ENCODE results near the gene FLNB.

FLNB gene

GRCh38 chr3:58077596-58078285, 69.5 kb downstream of the FLNB start:
- no peak for DNase-seq

- DNase-seq = no peak
Observed at GRCh38 chr3:58078610-58079009, 70.4 kb downstream of the FLNB start.

- DNase-seq = no peak
Observed at GRCh38 chr3:58079773-58080172, 71.6 kb downstream of the FLNB start.

GRCh38 chr3:58082047-58082446, 73.8 kb downstream of the FLNB start:
- DNase-seq = no peak

DNA sequence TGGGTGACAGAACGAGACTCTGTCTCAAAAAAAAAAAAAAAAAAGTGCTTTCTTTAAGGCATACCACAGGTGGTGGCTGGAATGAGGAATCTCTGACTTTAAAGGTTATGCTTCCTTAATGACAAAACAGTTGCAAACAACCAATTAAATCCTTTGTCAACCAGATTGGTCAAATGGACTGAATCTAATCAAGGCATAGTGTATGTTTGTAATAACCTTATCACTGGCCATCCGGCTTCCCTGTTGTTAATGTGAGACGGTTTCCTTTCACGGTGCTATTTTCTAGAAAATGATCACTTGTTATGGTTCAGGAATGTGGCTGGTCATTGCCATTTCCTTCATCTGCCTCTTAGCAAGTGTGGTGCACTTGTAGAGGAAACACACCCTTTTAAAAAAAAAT, 75.9 kb downstream of the FLNB start:
- no peak for DNase-seq

DNA sequence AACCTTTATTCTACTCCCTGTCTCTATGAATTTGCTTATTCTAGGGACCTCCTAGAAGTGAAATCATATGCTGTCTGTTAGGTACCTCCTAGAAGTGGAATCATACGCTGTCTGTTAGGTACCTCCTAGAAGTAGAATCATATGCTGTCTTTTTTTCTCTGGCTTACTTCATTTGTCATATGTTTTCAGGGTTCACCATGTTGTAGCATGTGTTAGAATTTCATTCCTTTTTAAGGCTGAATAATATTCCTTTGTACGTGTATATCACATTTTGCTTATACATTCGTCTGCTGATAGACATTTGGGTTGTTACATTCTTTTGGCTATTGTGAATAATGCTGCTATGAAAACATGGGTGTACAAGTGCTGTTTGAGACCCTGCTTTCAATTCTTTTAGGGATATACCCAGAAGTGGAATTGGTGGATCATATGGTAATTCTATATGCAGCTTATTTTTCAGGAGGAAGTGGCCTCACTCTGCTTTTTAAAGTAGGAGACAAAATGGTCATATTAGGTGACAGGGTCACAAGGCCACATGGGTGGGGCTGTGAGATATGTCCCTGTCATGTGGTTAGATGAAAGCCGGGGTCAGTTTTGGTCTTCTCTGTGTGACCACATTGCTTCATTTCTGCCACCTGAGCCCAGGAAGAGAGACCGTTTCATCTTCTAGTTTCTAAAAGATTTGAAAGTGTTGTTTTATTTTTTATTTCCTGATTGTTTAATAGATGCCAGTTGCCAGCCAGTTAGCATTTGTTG, 76.7 kb downstream of the FLNB start:
- DNase-seq = no peak

- no peak for DNase-seq
Observed at GRCh38 chr3:58085616-58086015, 77.4 kb downstream of the FLNB start.

DNA sequence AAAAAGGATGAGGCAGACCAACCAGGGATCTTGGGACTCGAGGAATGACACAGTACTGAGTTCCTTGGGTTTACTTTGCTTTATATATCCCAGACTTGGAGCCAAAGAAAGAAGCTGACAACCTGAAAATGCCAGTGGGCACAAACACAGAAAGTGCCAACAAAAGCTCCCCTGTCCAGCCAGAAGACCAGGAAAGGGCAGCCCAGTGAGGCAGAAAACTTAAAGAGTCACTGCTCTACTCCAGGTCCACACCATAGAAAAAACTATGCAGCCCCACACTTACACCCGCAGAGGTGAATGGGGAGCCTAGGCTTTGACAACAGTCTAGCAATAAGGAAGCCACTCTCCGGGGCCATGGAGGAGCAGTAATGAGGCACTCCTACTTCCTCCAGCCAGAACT, 80.3 kb downstream of the FLNB start:
- DNase-seq = no peak

DNA sequence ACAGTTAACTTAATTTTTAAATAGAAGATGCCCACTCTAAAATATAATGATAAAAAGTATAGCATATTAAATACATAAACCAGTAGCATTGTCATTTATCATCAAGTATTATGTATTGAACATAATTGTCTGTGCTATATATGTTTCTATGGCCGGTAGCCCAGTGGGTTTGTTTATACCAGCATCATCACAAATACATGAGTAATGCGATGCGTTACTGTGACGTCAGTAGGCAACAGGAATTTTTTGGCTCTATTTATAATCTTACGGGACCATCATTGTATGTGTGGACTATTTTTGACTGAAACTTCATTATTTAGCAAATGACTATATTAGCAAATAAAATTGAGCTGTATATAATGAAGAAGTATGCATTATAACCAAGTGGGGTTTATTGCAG, 82.1 kb downstream of the FLNB start:
- no peak for DNase-seq

GRCh38 chr3:58092521-58092920, 84.3 kb downstream of the FLNB start:
- DNase-seq = no peak

- DNase-seq = no peak
Observed at GRCh38 chr3:58093574-58094195, 85.5 kb downstream of the FLNB start.

DNA sequence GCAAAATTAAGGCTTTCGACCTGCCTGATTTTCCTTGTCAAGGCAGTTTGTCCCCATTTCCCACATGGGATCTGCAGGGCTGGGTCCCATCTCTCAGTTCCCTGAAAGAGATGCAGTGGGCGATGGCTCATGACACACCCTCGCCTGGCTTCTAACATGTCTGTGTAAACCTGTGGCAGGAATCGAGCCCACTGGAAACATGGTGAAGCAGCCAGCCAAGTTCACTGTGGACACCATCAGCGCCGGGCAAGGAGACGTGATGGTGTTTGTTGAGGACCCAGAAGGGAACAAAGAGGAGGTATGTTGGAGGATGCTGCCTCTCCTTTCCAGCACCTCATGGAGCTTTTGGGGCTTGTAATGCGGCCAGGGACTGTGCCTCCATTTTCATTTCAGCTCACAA, 86.4 kb downstream of the FLNB start:
- no peak for DNase-seq

- DNase-seq = no peak
Observed at GRCh38 chr3:58095603-58096138, 87.4 kb downstream of the FLNB start.

DNA sequence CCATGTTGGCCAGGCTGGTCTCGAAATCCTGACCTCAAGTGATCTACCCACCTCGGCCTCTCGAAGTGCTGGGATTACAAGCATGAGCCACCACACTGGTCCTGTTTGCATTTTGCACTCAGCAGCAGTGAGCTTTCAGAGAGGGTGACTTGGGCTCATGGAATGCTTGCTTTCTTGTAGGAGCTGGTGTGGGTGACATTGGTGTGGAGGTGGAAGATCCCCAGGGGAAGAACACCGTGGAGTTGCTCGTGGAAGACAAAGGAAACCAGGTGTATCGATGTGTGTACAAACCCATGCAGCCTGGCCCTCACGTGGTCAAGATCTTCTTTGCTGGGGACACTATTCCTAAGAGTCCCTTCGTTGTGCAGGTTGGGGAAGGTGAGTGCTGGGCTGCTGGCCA, 90.3 kb downstream of the FLNB start:
- no peak for DNase-seq

GRCh38 chr3:58099865-58100264, 91.6 kb downstream of the FLNB start:
- DNase-seq = no peak

DNA sequence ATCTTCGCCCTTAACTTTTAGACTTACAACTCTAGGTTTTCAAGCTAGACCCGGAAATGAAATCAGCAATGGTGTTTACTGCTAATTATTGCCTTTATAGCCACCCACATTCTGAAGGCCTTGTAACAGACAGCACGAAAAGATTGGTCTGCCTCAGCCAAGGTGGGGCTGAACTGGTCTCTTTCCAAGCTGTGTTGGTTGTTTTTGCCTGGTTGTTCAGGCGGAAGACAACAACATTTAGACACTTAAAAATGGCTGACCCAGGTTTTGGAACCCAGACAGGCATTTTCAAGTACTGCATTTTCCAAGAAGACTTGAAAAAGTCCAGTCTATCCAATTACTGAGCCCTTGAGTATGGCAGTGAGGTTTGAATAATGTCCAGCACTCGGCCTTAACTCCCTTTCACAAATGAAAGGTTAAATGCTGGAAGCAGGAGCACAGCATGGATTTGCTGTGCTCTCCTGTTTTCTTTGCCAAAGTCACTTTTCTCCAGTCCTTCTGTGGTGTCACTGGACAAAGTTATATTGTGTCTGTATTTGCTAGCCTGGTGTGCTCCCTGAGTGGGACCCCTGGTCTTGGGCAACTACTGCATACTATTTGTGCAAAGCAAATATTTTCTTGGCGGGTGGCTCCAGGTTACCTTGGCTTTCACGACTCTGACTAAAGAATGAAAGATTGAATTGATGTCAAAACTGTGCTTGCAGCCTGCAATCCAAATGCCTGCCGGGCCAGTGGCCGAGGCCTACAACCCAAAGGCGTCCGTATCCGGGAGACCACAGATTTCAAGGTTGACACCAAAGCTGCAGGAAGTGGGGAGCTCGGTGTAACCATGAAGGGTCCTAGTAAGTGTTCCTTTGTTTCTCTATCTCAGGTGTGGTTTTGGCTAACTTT, 93.5 kb downstream of the FLNB start:
- DNase-seq = no peak

- DNase-seq = no peak
Observed at GRCh38 chr3:58102390-58102750, 94.1 kb downstream of the FLNB start.

- no peak for DNase-seq
Observed at GRCh38 chr3:58102976-58103451, 94.8 kb downstream of the FLNB start.

- DNase-seq = no peak
Observed at GRCh38 chr3:58104151-58104550, 95.9 kb downstream of the FLNB start.

GRCh38 chr3:58104712-58105111, 96.5 kb downstream of the FLNB start:
- no peak for DNase-seq

- DNase-seq = no peak
Observed at GRCh38 chr3:58105196-58105595, 97.0 kb downstream of the FLNB start.

- DNase-seq = no peak
Observed at GRCh38 chr3:58106061-58106460, 97.8 kb downstream of the FLNB start.

Data from right kidney (tissue), 1 donor.